Stimulated activated CD4-positive, alpha-beta T cell treated with anti-CD3 and anti-CD28 coated beads, Interleukin-4, amount 100 ng/mL, for 48 hours (primary cell): Measurements from ENCODE around the gene TCEAL9.
"Not testable (repeated sequence)": the region's sequence is repeated elsewhere in the genome, so short reads cannot be mapped to it uniquely, and the experiment has no call there.

ENCODE experiments used
- DNase-seq, 2 donors: peaks; one replicate each; pipeline ENCODE4 v3.0.0-alpha.2; 2020; ENCODE audit warnings: low read depth in 2 of 2

The TCEAL9 gene

GRCh38 chrX:103373581-103373980 is 17.3 kb downstream of the TCEAL9 start:
- DNase-seq = no peak

- peak; percentile 10 to 15 for DNase-seq
Measured at GRCh38 chrX:103376118-103376978, 20.0 kb downstream of the TCEAL9 start, which contains the start of gene BEX3. Gene BEX3 (plus strand): TSS chrX:103376538. CDS start chrX:103377522, 984 bp downstream.

GRCh38 chrX:103376979-103377324 is 20.6 kb downstream of the TCEAL9 start:
- DNase-seq = no peak

GRCh38 chrX:103378990-103379389 is 22.7 kb downstream of the TCEAL9 start:
- no peak for DNase-seq

GRCh38 chrX:103382877-103383276 is 26.6 kb downstream of the TCEAL9 start:
- DNase-seq = no peak

GRCh38 chrX:103384672-103385071 is 28.4 kb downstream of the TCEAL9 start:
- DNase-seq = no peak

GRCh38 chrX:103385283-103385830 is 29.1 kb downstream of the TCEAL9 start:
- not testable (repeated sequence) for DNase-seq

- DNase-seq = no peak
Measured at GRCh38 chrX:103386332-103386731, 30.0 kb downstream of the TCEAL9 start.

GRCh38 chrX:103393487-103393886 is 37.2 kb downstream of the TCEAL9 start:
- DNase-seq = no peak

GRCh38 chrX:103396186-103396585 is 39.9 kb downstream of the TCEAL9 start:
- no peak for DNase-seq

- no peak for DNase-seq
Measured at GRCh38 chrX:103396660-103397059, 40.4 kb downstream of the TCEAL9 start.

- DNase-seq = no peak
Measured at GRCh38 chrX:103397707-103398106, 41.4 kb downstream of the TCEAL9 start.

GRCh38 chrX:103398421-103398864 is 42.1 kb downstream of the TCEAL9 start:
- DNase-seq = no peak

GRCh38 chrX:103399744-103400143 is 43.4 kb downstream of the TCEAL9 start:
- DNase-seq = no peak

GRCh38 chrX:103400931-103401330 is 44.6 kb downstream of the TCEAL9 start:
- no peak for DNase-seq

GRCh38 chrX:103404231-103405008 is 48.1 kb downstream of the TCEAL9 start:
- peak; percentile 32 to 42 for DNase-seq

- no peak for DNase-seq
Measured at GRCh38 chrX:103405009-103405333, 48.7 kb downstream of the TCEAL9 start.

- no peak for DNase-seq
Measured at GRCh38 chrX:103406256-103406655, 50.0 kb downstream of the TCEAL9 start.

- DNase-seq = no peak
Measured at GRCh38 chrX:103407776-103408175, 51.5 kb downstream of the TCEAL9 start.
